SK-N-MC (cell line): ENCODE results near the gene ETS2.
A peak's percentile ranks its signal among the peaks of the same experiment; 100 is the strongest.

Experiments
- DNase-seq: peaks from one replicate; pipeline ENCODE4 v3.0.0-alpha.2; 2011; ENCODE audit warnings: low read depth, low spot score
- H3K27ac ChIP-seq: fragments of 200-600 bp; sonication (generic); 2 replicates; pipeline ENCODE4 v1.5.1; 2016; ENCODE audit warnings: mixed run types
- H3K36me3 ChIP-seq: fragments of 200-600 bp; sonication (generic); 2 replicates; pipeline ENCODE4 v1.6.1; 2017; ENCODE audit warnings: antibody characterized with exemption, low read length, mixed read lengths; ENCODE audit not compliant: insufficient read depth
- H3K4me3 ChIP-seq: fragments of 200-600 bp; sonication (generic); 2 replicates; pipeline ENCODE4 v1.5.1; 2016
- H3K9ac ChIP-seq: fragments of 200-600 bp; sonication (generic); 2 replicates; pipeline ENCODE4 v1.8.0; 2017; ENCODE audit warnings: mixed run types, mixed read lengths; ENCODE audit not compliant: insufficient read length
- H3K9me3 ChIP-seq: fragments of 200-600 bp; sonication (generic); 2 replicates; pipeline ENCODE4 v1.6.1; 2017; ENCODE audit warnings: low read depth, mild to moderate bottlenecking, antibody characterized with exemption, low read length, moderate library complexity, mixed read lengths
- EZH2 ChIP-seq: fragments of 200-600 bp; sonication (generic); IDR thresholded peaks from one replicate; pipeline ENCODE4 v1.6.1; 2017; ENCODE audit warnings: antibody characterized with exemption
- FOXP2 ChIP-seq: optimal IDR thresholded peaks from 2 replicates; pipeline ENCODE3; 2011; ENCODE audit warnings: mild to moderate bottlenecking, moderate library complexity; ENCODE audit not compliant: insufficient read depth; ENCODE audit errors: extremely low read length, control extremely low read depth
- POLR2AphosphoS5 ChIP-seq: IDR thresholded peaks from 2 replicates; pipeline ENCODE4 v1.6.1; 2012; ENCODE audit warnings: mild to moderate bottlenecking, low read depth, low read length, borderline replicate concordance

The ETS2 gene

DNA sequence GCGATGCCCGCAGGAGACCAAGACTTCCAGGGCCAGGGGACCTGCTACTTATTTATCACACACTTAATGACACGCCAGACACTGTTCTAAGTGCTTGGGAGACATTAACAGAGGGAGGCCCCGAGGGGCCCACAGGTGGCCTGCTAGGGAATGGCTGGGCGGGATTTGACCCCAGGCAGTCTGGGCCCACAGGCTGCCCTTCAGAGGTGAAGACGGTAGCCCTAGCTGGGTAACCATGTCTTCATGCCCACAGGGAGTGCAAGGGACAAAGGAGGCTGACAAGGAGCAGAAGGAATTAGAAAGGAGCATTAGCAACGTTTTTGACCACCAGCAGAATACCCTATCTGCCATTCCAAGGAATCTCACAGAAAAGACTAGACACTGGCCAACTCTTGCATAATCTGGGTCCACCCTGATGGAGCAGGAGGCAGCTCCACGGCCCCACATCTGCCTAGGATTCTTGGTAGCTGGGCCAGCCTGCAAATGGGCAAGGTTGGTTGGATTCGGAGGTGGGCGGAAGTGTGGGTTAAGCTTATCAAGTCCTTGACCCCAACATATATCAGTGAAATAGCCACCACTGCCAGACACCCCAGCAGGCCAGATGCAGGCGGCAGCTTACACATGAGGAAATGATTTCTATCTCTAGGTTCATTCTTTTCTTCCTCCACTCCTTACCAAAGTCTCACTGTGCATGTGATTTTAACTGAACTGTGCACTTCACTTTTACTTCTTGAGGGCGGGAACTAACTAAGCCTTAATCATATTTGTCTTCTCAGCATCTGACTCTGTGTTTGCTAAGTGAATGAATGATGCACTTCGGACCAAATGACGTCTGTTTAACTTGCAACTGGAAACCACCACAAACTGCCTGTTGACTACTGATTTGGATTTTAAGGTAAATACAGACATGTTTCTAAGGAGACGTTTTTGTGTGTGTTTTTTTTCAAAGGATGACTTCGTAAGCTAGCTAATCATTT, 3.4 kb upstream of the ETS2 start:
- Histone ChIP-seq H3K4me3 (no peak overlapping the region), H3K36me3 (no peaks in the 10 kb centered on the region), H3K9ac (no peak overlapping the region), H3K27ac (no peak overlapping the region), H3K9me3 (no peaks in the 10 kb centered on the region)
- TF ChIP-seq POLR2AphosphoS5 (no peak), FOXP2 (no peak), EZH2 (no peak)
- no peak for DNase-seq

DNA sequence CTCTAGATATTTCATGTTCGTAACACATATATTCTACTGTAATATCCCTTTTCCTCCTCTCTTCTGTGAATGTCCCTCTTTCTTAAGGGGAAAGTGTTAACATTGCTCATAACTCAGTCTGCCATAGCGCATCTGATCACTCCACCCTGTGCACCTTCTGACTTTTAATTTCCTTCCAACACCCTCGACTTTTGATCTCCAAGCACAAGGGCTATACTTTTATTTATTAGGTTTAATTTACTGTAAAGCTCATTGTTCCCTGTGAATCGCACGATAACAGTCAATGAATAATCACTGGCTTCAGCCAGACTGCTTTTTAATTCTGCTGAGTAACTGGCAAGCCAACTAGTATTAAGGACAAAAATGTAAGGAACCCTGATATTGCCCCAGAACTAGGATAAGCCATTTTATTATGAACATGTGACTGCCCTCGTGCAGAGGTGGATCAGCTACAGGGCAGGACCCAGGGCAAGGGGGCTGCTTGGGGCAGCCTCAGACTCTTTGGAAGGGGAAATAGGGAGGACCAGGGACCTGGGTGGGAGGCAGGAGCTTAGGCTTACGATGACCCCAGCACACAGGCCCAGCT, 2.6 kb upstream of the ETS2 start:
- Histone ChIP-seq H3K9me3 (no peaks in the 10 kb centered on the region), H3K27ac (no peak overlapping the region), H3K9ac (no peak overlapping the region), H3K36me3 (0 out of 2 replicates have a peak, but pooled peaks cover 6% of the 10 kb centered on the region), H3K4me3 (no peak overlapping the region)
- no peak for TF ChIP-seq EZH2
- no peak for TF ChIP-seq FOXP2
- TF ChIP-seq POLR2AphosphoS5 = no peak
- no peak for DNase-seq

DNA sequence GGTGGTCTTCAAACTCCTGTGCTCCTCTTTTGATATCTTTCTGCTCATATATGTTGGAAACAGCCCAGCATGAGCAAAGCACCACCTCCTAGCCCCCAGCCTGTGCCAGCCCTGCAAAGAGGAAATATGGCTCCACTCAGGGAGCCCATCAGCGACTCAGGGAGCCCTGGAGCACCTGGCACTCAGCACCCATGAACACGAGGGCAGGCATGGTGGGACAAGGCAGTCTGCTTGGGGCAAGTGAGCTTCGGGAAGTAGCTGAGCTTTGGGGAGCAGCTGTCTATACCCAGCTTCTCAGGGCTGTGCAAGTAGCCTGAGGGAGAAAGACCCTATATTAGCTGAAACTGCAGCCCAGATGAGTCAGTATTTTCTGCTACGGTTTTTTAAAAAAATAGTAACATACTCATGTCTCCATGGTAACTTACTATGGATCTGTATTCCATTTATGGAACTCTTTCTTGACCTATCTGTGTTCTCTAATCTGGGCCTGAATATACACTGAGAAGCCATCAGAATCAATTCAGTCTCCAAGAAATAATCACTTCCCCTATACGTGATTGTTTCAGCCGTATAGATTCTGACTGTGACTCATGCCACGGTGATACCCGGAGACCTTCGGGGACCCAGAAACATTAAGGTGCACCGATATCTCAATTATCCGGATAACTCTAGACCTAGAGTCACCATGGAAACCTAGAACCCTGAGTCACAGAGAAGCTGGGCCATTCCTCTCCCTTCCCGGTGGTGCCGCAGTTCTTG, 1.5 kb upstream of the ETS2 start:
- Histone ChIP-seq H3K9ac (no peak overlapping the region), H3K36me3 (peaks cover 8% of the 10 kb centered on the region; the same call in 1 of the 2 replicates), H3K9me3 (no peaks in the 10 kb centered on the region), H3K27ac (no peak overlapping the region), H3K4me3 (no peak overlapping the region)
- TF ChIP-seq POLR2AphosphoS5 (no peak), FOXP2 (no peak), EZH2 (no peak)
- no peak for DNase-seq

DNA sequence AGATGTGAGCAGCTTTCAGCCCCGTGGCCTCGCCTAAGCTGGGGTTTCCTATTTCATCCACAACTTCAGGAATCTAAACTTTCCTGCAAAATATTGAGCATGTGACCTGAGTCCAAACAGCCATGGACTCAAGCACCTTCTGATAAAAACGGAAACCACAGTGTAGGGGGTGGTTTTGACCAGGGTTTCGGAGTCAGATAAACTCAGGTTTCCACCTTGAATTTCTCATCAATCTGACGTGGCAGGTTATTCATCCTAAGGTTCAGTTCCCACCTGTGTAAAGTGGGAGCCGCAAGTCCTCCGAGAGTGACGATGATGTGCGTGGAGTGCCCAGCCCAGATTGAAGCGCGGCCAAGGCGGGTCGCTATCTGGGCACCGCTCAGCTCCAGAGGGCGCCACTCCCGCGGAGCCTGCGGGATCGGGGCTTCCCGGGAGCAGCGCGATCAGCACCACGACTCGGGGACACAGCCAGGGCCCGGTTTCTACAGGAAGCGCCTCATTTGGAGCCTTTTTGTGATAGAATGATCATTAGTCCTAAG, 871 bp upstream of the ETS2 start:
- Histone ChIP-seq H3K36me3 (peaks cover 13% of the 10 kb centered on the region; the same call in 1 of the 2 replicates), H3K9me3 (no peaks in the 10 kb centered on the region), H3K27ac (no peak overlapping the region), H3K4me3 (peak overlapping the region; percentile 78), H3K9ac (peak overlapping the region; percentile 9)
- TF ChIP-seq POLR2AphosphoS5 = no peak
- no peak for TF ChIP-seq FOXP2
- TF ChIP-seq EZH2 = no peak
- no peak for DNase-seq

DNA sequence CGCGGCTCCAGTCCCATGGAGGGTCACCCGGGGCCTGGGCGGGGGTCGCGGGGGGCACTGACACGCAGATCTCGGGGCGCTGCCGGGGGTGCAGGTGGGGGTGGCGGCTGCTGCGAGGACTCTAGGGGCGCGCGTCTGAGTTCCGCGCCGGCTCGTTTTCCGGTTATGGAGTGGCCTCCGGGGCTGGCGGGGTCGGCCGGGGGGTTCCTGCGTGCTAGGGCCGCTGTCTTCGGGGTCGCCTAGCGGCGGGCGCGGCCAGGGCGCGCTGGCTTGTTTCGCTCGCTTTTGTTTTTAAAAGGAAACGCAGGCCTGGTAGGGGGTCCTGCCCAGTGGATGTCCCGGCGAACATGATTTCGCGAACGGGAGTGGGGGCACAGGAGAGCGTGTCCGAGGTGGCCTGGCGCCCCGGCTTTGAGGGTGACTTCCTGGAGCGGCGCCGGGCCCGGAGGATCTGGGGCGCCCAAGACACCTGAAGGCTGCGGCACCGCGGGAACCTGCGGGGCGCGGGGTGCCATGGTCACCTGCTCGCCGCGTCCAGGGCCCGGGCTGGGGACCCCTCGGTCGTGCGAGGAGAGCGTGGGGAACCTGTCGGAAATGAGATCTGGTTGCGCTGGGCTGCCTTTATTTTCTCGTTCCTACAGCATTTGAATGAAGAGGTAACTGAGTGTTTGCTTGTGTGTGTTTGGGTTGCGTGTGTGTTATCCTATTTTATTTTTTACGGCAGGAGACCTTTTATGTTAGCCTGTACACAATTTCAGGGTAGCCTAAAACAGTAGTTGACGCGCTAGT, 618 bp downstream of the ETS2 start:
- H3K36me3 ChIP-seq = peaks cover 27% of the 10 kb centered on the region
- H3K27ac ChIP-seq = no peak overlapping the region
- DNase-seq = no peak
- no peaks in the 10 kb centered on the region for H3K9me3 ChIP-seq
- peak overlapping the region; percentile 78 for H3K4me3 ChIP-seq
- TF ChIP-seq FOXP2 = no peak
- TF ChIP-seq POLR2AphosphoS5 = no peak
- TF ChIP-seq EZH2 = no peak
- peak overlapping the region; percentile 88 for H3K9ac ChIP-seq

DNA sequence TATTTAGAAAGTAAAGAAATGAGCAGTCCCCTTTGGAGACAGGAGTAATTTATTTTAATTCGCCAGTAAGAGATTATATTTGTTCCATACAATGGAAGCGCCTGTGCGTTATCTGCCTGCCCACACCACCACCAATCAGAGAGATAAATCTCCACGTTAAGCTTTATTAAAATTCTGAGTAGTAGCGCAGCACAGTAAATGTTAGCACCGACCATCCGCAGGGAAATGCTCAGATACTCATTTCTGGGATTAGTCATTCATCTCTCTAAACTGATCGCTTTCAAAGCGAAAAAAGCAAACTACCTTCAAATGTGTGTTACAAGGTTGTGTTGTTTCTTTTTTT, 1.2 kb downstream of the ETS2 start:
- H3K4me3 ChIP-seq = peak overlapping the region; percentile 78
- H3K9me3 ChIP-seq = no peaks in the 10 kb centered on the region
- no peak for DNase-seq
- peaks cover 33% of the 10 kb centered on the region for H3K36me3 ChIP-seq
- H3K9ac ChIP-seq = peak overlapping the region; percentile 88
- TF ChIP-seq POLR2AphosphoS5 (no peak), FOXP2 (no peak), EZH2 (no peak)
- no peak overlapping the region for H3K27ac ChIP-seq

DNA sequence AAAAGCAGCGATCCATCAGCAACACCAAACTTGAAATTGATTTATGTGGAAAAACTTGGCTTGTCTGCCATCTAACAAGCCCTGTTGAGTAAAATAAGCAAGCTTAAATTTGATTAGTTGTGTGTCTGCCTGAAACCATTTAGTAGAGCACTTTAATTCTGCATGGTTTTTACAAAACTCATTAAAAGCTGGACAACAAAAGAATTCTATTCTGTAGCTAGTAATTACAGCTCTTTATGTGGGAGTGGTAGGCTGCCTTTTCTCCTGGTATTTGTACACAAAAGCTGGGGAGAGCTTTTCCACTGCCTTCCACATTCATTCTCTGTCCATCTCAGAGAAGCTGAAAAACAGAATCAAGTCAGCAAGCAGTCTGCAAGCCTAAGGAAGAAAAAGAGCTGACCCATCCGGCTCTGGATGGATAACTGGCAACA, 1.7 kb downstream of the ETS2 start:
- peaks cover 36% of the 10 kb centered on the region for H3K36me3 ChIP-seq
- H3K9ac ChIP-seq = peak overlapping the region; percentile 88
- no peak for TF ChIP-seq POLR2AphosphoS5
- no peak for DNase-seq
- peak overlapping the region; percentile 78 for H3K4me3 ChIP-seq
- H3K27ac ChIP-seq = no peak overlapping the region
- no peaks in the 10 kb centered on the region for H3K9me3 ChIP-seq

DNA sequence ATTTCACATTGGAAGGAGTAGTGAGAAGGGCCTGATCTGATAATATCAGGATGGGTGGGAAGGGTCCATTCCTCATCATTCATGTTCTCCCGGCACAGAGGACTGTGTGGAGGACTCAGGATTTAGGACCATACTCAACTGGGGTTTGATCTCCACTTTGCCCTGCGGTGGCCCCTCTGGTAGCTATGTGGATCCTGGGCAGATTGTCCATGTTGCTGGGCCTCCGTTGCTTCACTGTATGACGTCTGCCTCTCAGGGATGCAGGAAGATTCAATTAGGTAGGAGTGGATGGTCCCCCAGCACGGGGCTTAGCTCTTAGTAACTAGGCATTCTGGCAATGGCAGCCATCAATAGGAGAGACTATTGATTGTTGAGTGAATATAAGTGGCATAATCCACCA, 2.3 kb downstream of the ETS2 start:
- peaks cover 41% of the 10 kb centered on the region for H3K36me3 ChIP-seq
- H3K4me3 ChIP-seq = peak overlapping the region; percentile 78
- TF ChIP-seq EZH2 (no peak), FOXP2 (no peak), POLR2AphosphoS5 (no peak)
- no peak overlapping the region for H3K9ac ChIP-seq
- no peak overlapping the region for H3K27ac ChIP-seq
- DNase-seq = no peak
- H3K9me3 ChIP-seq = no peaks in the 10 kb centered on the region
